Tibial nerve (tissue), 4 donors: Measurements from ENCODE around the gene CTBP1. TPM values are rescaled to one million over a fixed set of nuclear protein-coding genes. Genes with fewer than 3 reads are reported as not detected.

Source experiments
- DNase-seq, 2 donors: peaks; one replicate each; pipeline ENCODE4 v3.0.0-alpha.2; 2019; ENCODE audit warnings: low spot score in 2 of 2
- H3K27ac ChIP-seq, 4 donors: fragments of 200-600 bp; sonication (generic) in 3 of 4; one replicate each; pipeline ENCODE4 v1.5.1; 2017 to 2019; ENCODE audit warnings: mild to moderate bottlenecking in 1 of 4
- H3K27me3 ChIP-seq, 2 donors: fragments of 200-600 bp; sonication (generic) in 1 of 2; one replicate each; pipeline versions ENCODE4 v1.5.1 to v1.6.0; 2017 to 2019
- H3K36me3 ChIP-seq, 3 donors: fragments of 200-600 bp; sonication (generic); one replicate each; pipeline ENCODE4 v1.5.1; 2018 to 2019
- H3K4me1 ChIP-seq, 4 donors: fragments of 200-600 bp; sonication (generic) in 3 of 4; one replicate each; pipeline ENCODE4 v1.5.1; 2017 to 2019
- H3K4me3 ChIP-seq, 4 donors: fragments of 200-600 bp; sonication (generic) in 3 of 4; one replicate each; pipeline ENCODE4 v1.5.1; 2017 to 2019; ENCODE audit warnings: mild to moderate bottlenecking in 1 of 4, moderate library complexity in 1 of 4
- H3K9me3 ChIP-seq, 4 donors: fragments of 200-600 bp; sonication (generic) in 3 of 4; one replicate each; pipeline ENCODE4 v1.5.1; 2017 to 2019
- CTCF ChIP-seq, 5 experiments: fragments of 200-600 bp in 3 of 5; fragments of 450-650 bp in 2 of 5; sonication (generic) in 3 of 5; IDR thresholded peaks; one replicate each; pipeline ENCODE4 v1.5.1; 2016 to 2019; ENCODE audit warnings: antibody characterized with exemption in 5 of 5, mild to moderate bottlenecking in 3 of 5, moderate library complexity in 2 of 5
- EP300 ChIP-seq, 2 donors: sonication (generic); formaldehyde crosslinking; IDR thresholded peaks; one replicate each; pipeline ENCODE4 v1.6.1; 2017; ENCODE audit warnings: antibody characterized with exemption in 2 of 2, mild to moderate bottlenecking in 1 of 2
- POLR2A ChIP-seq, 2 donors: fragments of 450-650 bp; IDR thresholded peaks; one replicate each; pipeline ENCODE4 v1.6.1; 2017; ENCODE audit warnings: antibody characterized with exemption in 2 of 2, mild to moderate bottlenecking in 2 of 2, moderate library complexity in 2 of 2
- WGBS, 2 donors: methylation state at CpG; one replicate each; pipeline ENCODE4 v1.1.5; 2018; 5-methylcytosine and 5-hydroxymethylcytosine counted together
- total RNA-seq, 4 donors: library from RNA; depleted of rRNA; stranded (reverse); fragments of >200 nt; gene quantifications; one replicate each; pipeline ENCODE4 v1.1.0, GENCODE V29; 2016

Gene CTBP1
- total RNA-seq, 4 donors from 2014 or later, result 134 to 255 (median 193) TPM

GRCh38 chr4:1244081-1244977 is 4.6 kb downstream of the CTBP1 start:
- Histone ChIP-seq H3K4me3 (peak overlapping the region in 1 of 4 donors; percentile 5), H3K27ac (peak overlapping the region in 2 of 4 donors; percentile 95 to 97), H3K36me3 (peaks cover 0 to 23% (median 0%) of the 10 kb centered on the region in 3 donors), H3K4me1 (peaks cover 5 to 75% (median 58%) of the 10 kb centered on the region in 4 donors), H3K27me3 (no peaks in the 10 kb centered on the region), H3K9me3 (no peaks in the 10 kb centered on the region)
- WGBS, 2 donors, result 58 to 59% methylated on average over 29 of the region's 33 CpGs
- DNase-seq, result peak in 1 of 2 donors; percentile 1
- TF ChIP-seq EP300 (IDR thresholded peaks at IDR 0.05) (peak in 1 of 2 donors; percentile 1), POLR2A (IDR thresholded peaks at IDR 0.05) (no peak)

GRCh38 chr4:1243451-1244080 is 5.4 kb downstream of the CTBP1 start:
- Histone ChIP-seq H3K4me1 (peaks cover 5 to 82% (median 58%) of the 10 kb centered on the region in 4 donors), H3K9me3 (no peaks in the 10 kb centered on the region), H3K36me3 (peaks cover 0 to 30% (median 0%) of the 10 kb centered on the region in 3 donors), H3K4me3 (no peak overlapping the region), H3K27me3 (no peaks in the 10 kb centered on the region), H3K27ac (peak overlapping the region in 2 of 4 donors; percentile 95 to 97)
- 43 to 53% methylated on average over 9 to 12 of the region's 15 CpGs for WGBS, 2 donors
- TF ChIP-seq EP300 (IDR thresholded peaks at IDR 0.05), result peak in 1 of 2 donors; percentile 14
- TF ChIP-seq POLR2A (IDR thresholded peaks at IDR 0.05), result no peak
- peak in 1 of 2 donors; percentile 8 for DNase-seq

GRCh38 chr4:1242506-1243450 is 6.2 kb downstream of the CTBP1 start:
- WGBS, 2 donors, result 89 to 92% methylated on average over 28 to 29 of the region's 30 CpGs
- DNase-seq, result no peak
- no peak for TF ChIP-seq EP300 (IDR thresholded peaks at IDR 0.05)
- no peak for TF ChIP-seq POLR2A (IDR thresholded peaks at IDR 0.05)
- TF ChIP-seq CTCF (IDR thresholded peaks at IDR 0.05), result no peak
- Histone ChIP-seq H3K27ac (peak overlapping the region in 2 of 4 donors; percentile 54 to 95), H3K9me3 (no peaks in the 10 kb centered on the region), H3K4me3 (no peak overlapping the region), H3K4me1 (peaks cover 5 to 82% (median 58%) of the 10 kb centered on the region in 4 donors), H3K36me3 (peaks cover 0 to 38% (median 5%) of the 10 kb centered on the region in 3 donors), H3K27me3 (no peaks in the 10 kb centered on the region)

GRCh38 chr4:1241936-1242505 is 6.9 kb downstream of the CTBP1 start:
- Histone ChIP-seq H3K27me3 (no peaks in the 10 kb centered on the region), H3K9me3 (no peaks in the 10 kb centered on the region), H3K27ac (peak overlapping the region in 1 of 4 donors; percentile 11), H3K4me1 (peaks cover 5 to 75% (median 54%) of the 10 kb centered on the region in 4 donors), H3K4me3 (no peak overlapping the region), H3K36me3 (peaks cover 0 to 46% (median 6%) of the 10 kb centered on the region in 3 donors)
- DNase-seq, result no peak
- TF ChIP-seq EP300 (IDR thresholded peaks at IDR 0.05), result no peak
- TF ChIP-seq CTCF (IDR thresholded peaks at IDR 0.05), result no peak
- no peak for TF ChIP-seq POLR2A (IDR thresholded peaks at IDR 0.05)
- WGBS, 2 donors, result 45 to 56% methylated on average over 15 to 24 of the region's 24 CpGs

GRCh38 chr4:1241466-1241935 is 7.4 kb downstream of the CTBP1 start:
- Histone ChIP-seq H3K27me3 (no peaks in the 10 kb centered on the region), H3K27ac (peak overlapping the region in 1 of 4 donors; percentile 11), H3K4me1 (peaks cover 5 to 70% (median 48%) of the 10 kb centered on the region in 4 donors), H3K9me3 (no peaks in the 10 kb centered on the region), H3K4me3 (no peak overlapping the region), H3K36me3 (peaks cover 0 to 51% (median 6%) of the 10 kb centered on the region in 3 donors)
- TF ChIP-seq CTCF (IDR thresholded peaks at IDR 0.05), result no peak
- no peak for TF ChIP-seq EP300 (IDR thresholded peaks at IDR 0.05)
- TF ChIP-seq POLR2A (IDR thresholded peaks at IDR 0.05), result no peak
- DNase-seq, result no peak
- 78 to 84% methylated on average over 20 to 21 of the region's 21 CpGs for WGBS, 2 donors
